ENCODE measurements around the gene CACNA1E.

DNA sequence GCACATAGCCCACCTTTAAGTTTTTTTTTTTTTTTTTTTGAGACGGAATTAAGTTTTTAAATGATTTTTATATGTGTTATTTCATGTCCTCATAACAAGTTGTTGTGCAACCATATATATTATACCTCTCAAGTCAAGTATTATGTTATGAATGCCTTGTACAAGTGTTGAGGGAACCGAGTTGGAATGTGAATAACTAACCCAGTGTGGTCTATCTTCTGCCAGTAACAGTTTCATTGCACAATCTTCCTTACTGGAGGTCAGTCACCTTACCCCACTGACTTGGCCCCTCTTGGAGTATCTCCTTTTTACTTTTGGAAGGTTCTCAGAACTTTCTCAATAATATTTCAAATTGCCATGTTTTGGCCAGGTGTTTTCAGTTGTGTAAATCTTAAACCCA is 201.9 kb downstream of the CACNA1E start:
- TF ChIP-seq NR2F1 (CRISPR knock-in tag; IDR thresholded peaks at IDR 0.05) (no peak), GABPA (IDR thresholded peaks at IDR 0.05; ENCODE audit: low read depth, low read length) (no peak), GABPA (CRISPR knock-in tag; IDR thresholded peaks at IDR 0.05; ENCODE audit: low read depth) (no peak)

All from HepG2 (cell line).